ENCODE data around the gene DENR.
"Not testable (repeated sequence)": the region's sequence is repeated elsewhere in the genome, so short reads cannot be mapped to it uniquely, and the experiment has no call there.

Gene DENR, protein sequence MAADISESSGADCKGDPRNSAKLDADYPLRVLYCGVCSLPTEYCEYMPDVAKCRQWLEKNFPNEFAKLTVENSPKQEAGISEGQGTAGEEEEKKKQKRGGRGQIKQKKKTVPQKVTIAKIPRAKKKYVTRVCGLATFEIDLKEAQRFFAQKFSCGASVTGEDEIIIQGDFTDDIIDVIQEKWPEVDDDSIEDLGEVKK

DNA sequence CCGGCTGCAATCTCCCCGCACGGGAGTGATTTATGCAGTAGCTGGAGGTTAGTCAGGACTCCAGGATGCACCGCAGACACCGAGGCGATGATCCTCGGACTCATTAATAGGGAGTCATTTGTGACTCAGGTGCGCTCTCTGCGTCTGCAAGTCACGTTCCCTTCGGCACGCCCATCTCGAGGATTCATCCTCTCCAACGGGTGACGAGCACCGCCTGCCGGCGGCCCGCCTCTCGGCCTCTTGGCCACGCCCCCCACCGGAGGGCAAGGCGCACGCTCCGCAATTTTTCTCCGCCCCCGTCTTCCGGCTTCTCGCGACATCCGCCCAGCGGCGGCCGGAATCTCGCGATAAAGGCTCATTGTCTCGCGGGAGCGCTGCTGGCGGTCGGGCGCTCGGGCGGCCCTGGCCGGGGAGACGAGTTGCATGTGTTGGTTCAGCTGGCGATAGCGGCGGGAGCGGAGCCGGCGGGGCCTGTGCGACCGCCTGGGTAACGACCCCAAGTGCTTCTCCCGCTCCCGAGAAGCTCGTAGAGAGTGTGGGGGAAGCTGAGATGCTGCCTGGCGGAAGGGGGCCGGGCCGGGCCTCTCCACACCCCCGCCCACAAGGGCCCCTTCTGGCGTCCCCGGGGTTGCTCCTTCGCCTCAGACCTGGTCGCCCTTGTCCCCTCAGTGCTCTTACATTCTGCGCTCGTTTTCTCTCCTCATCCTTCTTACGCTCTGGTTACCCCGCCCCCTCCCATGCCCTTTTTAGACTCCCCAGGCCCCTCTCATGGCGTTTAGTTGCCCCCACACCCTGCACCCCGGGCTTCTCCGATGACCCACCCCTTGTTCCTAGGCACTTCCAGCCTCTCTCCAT is at the start of gene DENR:
TSS of gene DENR (plus strand) at position 361 of the 855 bp plus-strand sequence. CDS start 878 bp downstream, outside the sequence.
- DNase-seq = peak; percentile 100

DNA sequence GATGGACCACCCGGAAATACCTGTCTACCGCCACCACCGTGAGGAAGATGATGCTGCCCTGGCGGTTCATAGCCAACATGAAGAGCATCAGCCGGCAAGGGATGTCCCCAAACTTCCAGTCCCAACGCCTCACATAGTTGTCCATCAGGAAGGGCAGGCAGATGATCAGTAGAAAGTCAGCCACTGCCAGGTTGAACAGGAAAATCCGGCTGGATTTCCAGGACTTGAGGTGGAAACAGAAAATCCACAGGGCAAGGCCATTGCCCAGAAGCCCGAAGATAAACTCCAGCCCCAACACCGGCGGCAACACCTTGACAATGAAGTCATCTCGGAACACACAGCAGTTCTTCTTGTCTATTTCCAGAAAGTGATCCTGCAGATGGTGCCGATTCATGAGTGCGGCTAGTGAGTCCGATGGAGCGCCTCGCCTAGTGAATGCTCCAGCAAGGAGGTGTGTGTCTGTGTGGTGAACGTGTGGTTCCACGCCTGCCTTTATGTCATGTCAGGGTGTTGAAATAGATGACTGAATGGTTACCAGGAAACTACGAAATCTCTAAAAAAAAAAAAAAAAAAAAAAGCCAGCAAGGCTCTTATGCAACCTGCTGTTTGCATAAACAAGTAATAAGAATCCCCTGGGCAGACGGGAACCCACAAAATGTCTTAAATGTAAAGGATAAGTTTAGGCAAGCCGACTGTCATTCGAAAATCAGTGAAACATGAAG is 49.6 kb upstream of the DENR start, which contains the start of gene HCAR2:
TSS of gene HCAR2 (minus strand) at position 468 of the 722 bp plus-strand sequence. CDS start at position 394, 74 bp downstream.
- DNase-seq = not testable (repeated sequence)

DNA sequence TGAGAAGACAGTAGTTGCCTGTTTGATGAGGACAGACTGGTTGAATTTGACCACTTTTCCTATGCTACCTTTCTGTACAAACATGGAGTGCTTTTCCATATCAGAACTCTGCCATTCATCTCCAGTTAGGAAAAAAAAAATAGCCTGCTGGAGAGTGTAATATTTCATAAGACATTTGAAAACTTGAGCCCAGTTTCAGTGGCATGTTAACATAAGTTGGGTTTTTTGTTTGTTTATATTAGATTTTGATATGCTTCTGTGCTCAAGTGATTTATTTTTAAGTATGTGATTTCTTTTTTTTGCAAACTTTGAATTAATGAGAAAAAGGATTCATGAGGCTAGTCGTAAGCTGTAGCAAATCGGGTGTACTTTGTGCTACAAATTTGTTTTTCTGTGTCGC is 48.8 kb upstream of the DENR start:
- not testable (repeated sequence) for DNase-seq

DNA sequence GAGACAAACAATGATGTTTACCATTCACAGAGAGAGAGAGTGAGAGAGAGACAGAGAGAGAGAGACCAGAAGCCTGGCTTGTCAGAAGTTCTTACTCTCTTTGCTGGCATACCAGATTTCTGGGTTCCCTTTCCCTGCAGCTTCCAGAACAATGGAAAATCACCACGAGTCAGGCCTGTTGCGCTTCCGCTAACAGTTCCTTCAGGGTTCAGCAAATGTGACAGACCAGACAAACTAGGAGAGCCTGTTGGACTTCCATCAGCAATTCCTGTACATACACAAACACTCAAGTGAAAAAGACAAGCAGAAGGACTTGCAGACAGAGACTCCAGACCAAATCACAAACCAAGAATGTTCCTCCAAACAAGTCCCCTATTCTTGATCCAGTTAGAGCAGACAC is 43.3 kb upstream of the DENR start:
- not testable (repeated sequence) for DNase-seq

DNA sequence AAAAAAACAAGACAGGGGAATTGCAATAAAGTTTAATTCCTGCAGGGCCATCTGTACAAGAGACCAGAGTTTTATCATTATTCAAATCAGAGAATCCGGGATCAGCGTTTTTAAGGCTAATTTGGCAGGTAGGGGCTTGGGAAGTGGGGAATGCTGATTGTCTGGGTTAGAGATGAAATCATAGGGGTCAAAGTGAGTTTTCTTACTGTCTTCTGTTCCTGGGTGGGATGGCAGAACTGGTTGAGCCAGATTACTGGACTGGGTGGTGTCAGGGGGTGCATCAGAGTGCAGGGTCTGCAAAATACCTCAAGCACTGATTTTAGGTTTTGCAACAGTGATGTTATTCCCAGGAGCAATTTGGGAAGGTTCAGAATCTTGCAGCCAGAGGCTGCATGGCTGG is 42.3 kb upstream of the DENR start:
- not testable (repeated sequence) for DNase-seq

DNA sequence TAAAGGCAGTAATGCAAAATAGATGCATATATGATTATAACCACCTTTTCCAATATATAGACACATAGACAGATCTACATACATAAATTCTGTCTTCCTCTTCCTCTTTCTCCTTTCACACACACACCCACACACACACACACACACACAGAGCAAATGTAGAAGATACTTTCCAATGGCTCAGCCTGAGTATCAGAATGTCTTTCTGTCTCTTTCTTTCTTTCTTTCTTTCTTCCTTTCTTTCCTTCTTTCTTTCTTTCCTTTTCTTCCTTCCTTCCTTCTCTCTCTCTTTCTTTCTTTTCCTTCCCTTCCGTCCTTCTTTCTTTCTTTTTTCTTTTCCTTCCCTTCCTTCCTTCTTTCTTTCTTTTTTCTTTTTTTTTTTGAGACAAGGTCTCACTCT is 41.4 kb upstream of the DENR start:
- not testable (repeated sequence) for DNase-seq

DNA sequence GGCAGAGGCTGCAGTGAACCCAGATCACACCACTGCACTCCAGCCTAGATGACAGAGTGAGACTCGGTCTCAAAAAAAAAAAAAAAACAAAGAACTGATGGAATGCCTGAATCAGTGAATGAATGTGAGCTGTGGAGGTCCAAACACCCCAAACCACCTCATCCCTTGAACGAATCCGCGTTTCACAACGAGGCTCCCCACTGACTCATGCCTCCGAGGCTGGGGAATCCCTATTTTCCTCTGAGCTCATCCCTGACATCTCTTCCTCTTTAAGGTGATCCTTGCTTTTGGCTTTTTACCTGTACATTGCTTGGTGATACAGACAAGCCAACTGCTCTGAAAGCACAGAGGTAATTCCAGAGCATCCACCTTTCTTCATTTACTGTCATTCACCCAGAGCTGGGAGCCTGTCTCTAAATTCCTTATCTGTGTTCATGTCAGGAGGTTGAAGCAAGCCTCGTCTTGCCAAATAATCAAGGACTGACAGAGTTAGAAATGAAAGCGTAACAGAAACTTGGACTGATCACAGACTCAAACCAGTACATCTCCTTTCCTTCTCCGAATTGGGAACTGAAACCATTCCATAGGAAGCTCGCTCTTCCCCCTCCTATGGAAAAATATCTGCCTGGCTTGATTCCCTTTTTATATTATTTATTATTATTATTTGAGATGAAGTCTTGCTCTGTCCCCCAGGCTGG is 39.0 kb upstream of the DENR start:
- not testable (repeated sequence) for DNase-seq

DNA sequence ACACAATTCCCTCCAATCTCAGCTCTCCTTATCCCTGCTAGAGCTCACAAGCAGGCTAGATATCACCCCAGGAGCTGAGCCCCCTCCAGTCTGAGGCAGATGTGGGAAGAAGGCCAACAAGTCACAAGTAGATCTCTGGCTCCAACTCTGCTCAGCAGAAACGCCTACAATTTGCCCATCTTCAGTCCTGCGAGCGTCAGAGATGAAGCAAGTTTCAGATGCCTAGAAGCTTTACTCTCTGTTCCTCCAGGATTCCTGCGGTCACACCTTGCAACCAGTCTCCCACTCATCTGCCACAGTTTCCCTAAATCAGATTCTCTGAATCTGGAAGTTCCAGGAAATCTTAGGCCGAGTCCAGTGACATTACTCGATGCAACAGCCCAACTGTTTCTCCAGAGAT is 37.4 kb upstream of the DENR start:
- DNase-seq = not testable (repeated sequence)

DNA sequence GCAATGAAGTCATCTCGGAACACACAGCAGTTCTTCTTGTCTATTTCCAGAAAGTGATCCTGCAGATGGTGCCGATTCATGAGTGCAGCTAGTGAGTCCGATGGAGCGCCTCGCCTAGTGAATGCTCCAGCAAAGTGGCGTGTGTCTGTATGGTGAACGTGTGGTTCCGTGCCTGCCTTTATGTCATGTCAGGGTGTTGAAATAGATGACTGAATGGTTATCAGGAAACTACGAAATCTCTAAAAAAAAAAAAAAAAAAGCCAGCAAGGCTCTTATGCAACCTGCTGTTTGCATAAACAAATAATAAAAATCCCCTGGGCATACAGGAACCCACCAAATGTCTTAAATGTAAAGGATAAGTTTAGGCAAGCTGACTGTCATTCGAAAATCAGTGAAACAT is 36.0 kb upstream of the DENR start, which contains the start of gene HCAR3:
TSS of gene HCAR3 (minus strand) at position 154 of the 400 bp plus-strand sequence. CDS start at position 80, 74 bp downstream.
- DNase-seq = not testable (repeated sequence)

DNA sequence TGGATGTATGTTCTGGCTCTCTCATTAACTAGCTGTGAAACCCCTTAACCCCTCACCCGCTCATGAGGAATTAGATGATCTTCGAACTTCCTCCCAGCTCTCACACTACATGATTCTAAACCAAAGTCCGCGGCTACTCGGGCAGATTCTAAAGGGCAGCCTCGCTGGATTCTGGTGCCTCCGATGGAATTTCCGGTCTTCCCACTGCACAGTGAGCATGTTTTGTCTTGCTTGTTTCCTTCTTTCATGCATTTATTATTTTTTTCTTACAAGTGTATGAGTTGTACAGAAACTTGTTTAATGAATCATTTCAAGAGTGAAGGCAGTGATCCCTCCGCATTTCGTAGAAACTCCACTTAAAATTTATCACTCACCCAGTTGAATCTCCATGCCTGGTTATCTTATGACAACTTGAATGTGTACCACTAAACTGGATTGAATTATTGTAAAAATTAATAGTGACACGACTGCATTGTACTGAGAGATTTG is 31.5 kb upstream of the DENR start:
- DNase-seq = no peak

DNA sequence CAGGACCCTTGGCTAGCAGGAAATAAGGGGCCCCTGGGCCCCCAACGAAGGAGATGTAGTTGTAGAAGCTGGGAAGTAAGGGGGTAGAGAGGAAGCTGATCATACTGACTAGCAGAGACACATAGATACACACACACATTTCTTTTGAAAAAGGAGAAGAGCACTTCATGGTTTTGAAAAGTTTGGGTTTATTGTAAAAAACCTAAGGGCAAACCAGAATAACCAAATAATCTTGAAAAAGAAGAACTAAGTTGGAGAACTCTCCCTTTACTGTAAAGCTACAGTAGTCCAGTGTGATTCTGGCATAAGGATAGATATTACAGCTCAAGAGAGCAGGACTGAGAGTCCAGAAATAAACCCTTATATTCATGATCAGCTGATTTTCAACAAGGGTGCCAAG is 30.2 kb upstream of the DENR start:
- DNase-seq = no peak

DNA sequence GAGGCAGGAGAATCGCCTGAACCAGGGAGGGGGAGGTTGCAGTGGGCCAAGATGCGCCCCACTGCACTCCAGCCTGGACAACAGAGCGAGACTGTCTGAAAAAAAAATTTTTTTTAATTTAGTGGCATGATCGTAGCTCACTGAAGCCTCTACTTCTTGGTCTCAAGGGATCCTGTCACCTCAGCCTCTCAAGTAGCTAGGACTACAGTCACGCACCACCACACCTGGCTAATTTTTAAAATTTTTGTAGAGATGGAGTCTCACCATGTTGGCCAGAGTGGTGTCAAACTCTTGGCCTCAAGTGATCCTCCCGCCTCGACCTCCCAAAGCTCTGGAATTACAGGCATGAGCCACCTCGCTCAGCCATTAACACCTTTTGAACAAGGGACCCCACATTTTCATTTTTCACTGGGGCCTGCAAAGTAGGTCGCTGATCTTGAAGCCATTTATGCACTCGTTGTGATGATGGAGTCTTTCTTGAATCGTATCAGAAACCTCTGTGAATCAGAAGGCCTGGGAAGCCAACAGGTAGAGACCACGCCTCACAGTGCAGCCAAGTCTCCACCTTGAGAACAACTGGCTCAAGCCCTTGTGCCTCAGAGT is 27.9 kb upstream of the DENR start:
- DNase-seq = no peak

DNA sequence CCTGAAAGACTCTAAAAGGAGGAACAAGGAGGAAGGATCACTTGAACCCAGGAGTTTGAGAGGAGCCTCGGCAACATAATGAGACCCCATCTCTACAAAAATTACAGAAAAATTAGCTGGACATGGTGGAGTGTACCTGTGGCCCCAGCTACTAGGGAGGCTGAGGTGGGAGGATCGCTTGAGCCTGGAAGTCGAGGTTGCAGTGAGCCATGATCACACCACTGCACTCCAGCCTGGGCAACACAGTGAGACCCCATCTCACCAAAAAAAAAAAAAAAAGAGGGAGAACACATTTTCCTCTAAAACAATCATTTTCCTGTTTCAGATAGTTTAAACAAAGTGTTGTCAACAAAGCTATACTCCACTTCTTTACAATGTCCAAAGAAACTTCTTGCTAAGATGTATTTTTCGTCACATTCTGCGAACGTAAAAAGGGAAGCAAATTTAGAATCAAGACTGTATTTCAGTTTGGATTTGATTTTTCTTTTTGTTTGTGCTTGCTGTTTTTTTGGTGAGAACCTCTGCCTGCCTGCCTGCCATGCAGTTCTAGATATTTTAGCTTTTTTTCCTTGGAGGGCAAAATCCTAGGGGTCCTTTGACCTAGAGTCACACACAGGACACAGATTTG is 27.1 kb upstream of the DENR start:
- no peak for DNase-seq

DNA sequence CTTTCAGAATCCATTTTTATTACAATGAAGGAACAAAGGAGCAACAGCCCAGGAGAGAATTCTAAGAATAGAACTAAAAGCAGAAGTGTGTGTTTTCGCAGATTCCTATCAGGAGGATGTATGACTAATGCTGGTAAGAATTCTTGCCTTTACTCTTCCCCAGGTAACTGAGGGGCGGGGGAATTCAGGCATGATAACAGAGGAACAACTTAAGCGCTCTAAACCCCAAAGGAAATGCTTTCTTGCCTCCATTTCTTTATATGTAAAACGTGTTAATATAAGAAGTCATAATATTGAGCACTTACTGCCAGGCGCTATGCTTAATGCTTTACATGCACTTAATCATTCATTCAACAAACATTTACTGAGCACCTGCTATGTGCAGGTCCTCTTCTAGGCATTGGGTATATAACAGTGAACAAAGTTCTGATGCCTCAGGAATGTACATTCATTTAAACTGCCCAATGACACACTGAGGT is 26.5 kb upstream of the DENR start:
- DNase-seq = no peak

DNA sequence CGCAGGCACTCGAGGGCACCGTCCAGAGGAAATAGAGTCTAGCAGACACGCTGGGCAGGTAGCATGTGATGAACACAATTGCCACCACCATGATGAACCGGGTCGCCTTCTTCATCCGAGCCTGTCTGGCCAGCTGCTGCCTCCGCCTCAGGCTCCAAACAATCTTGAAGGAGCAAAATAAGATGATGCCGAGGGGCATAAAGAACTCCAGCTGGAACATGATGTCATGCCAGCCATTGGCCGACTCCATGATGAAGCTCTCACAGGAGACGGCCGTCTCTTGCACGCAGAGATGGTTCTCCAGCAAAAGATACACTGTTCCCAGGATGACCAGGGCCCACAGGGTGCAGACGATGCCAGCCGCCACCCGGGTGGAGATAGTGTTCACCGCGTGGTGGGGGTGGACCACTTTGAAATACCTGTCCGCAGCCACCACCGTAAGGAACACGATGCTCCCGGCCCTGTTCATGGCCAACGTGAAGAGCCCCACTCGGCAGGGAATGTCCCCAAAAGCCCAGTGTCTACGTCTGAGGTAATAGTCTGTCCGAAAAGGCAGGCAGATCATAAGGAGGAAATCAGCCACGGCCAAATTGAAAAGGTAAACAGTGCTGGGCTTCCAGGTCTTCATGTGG is 22.9 kb upstream of the DENR start:
- DNase-seq = no peak

DNA sequence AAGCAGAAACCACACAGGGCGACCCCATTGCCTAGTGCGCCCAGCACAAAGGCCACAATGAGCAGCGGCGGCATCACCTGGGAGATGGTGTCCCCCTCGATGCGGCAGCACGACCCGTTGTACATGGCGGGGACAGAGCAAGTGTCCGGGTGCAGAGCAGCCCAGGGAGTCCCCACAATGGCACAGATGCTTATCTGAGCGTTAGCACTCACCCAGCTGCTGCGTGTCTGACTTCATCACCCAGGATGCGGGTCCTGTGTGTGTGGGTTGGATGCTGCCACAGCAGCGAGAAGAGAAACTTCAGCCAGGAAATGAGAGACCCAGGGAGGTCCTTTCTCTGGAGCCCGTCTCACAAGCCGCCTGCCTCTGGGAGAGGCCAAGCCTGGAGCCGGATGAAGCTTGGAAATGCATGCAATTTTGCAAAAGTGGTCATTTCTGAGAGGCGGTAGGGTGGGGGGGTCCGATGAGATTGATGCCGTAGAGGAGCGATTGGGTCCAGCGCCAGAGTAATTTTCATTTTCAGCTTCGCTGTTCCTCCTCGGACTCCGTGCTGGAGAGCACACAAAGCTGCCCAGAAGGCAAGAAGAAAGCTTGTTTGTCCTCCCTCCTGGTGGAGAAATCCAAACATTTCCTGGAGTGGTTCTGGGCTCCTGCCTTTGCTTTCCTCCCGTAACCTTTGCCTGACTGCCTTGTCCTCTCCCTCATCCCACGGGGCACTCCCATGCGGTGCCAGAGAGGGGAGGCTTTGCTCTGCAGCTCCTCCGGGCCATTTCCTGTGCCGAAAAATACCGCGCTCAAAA is 22.2 kb upstream of the DENR start, which contains the start of gene HCAR1:
TSS of gene HCAR1 (minus strand) at position 630 of the 800 bp plus-strand sequence. CDS start at position 125, 505 bp downstream.
- DNase-seq = no peak

DNA sequence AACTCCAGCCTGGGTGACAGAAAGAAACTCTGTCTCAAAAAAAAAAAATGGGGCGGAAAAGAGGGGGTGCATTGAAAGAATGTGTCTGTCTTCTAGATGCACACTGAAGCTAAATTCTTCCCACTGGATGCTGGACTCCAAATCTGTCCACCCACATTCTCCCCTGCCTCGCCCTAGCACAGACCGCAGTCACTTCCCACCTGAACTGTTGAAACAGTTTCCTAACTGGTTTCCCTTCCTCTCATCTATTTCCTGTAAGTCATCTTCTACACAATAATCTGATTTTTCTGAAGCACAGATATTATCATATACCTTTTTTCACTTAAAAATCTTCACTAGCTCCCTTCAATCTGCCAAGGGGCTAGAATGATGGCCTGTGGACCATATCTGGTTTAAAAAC is 20.5 kb upstream of the DENR start:
- DNase-seq = no peak

DNA sequence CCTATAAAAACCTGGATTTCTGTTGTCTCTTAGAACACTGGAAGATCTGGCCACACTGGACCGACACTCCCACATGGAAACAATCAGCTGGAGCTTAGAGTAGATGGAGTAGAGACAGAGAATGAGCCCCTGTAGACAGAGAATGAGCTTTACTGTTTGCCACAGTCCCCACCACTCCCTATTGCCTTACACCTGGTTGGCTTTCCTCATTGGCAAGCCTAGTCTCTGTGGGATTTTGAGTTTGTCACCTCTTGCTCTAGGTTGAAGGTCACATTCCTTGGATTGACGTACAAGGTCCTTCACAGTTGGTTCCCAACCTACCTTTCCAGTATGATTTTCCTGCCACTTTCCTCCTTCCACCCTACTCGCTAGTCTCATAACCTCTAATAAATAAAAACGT is 20.0 kb upstream of the DENR start:
- DNase-seq = no peak

DNA sequence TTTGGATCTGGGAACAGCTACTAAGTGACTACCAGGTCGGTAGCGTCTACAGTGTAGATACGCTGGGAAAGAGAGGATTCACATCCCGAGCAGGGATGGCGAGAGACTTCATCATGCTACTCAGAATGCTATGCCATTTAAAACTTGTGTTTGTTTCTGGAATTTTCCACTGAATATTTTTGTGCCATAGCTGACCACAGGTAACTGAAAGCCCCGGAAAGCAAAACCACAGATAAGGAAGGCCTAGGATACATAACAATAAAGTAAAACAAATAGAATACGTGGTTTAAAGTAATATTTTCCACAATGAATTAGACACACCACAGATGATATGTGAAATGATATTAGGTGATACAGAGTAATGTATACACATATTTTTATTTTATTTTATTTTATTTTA is 14.1 kb upstream of the DENR start:
- no peak for DNase-seq

DNA sequence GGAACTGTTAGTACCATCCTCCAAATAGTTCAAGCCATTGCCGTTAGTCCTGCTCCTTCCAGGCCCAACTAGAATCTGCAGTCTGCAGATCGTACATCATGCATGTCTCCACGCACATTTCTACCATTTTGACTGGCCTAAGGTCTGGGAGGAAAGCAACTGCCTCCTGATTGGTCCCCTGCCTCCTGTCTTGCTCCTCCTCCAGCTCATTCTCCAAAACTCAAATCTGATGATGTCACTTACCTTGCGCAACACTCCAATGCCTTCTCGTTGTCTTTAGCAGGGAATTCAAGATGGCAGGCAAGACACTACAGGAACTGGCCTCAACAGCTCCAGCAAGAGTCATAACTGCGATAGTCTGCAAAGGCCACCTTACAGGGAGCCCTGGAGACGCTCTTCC is 12.3 kb upstream of the DENR start:
- no peak for DNase-seq

Measured in activated CD4-positive, alpha-beta T cell treated with anti-CD3 and anti-CD28 coated beads, Interleukin-2, amount 50 U/mL, for 1 hour (primary cell).